Mucosa of rectum (tissue), 2 donors: Measurements from ENCODE around the gene CR1L.
"Not testable (repeated sequence)": the region's sequence is repeated elsewhere in the genome, so short reads cannot be mapped to it uniquely, and the experiment has no call there.

ENCODE experiments used
- H3K27ac ChIP-seq, 2 donors: one replicate each; pipeline ENCODE4 v1.7.0; 2013; ENCODE audit warnings: inconsistent platforms in 2 of 2, low read depth in 2 of 2, low read length in 2 of 2
- H3K27me3 ChIP-seq, 2 donors: one replicate each; pipeline ENCODE4 v1.7.0; 2013; ENCODE audit warnings: low read length in 2 of 2; ENCODE audit not compliant: control insufficient read depth in 2 of 2, insufficient read depth in 2 of 2
- H3K36me3 ChIP-seq, 2 donors: one replicate each; pipeline ENCODE4 v1.7.0; 2013; ENCODE audit warnings: low read length in 2 of 2; ENCODE audit not compliant: control insufficient read depth in 2 of 2, insufficient read depth in 2 of 2
- H3K4me1 ChIP-seq, 2 donors: one replicate each; pipeline ENCODE4 v1.7.0; 2013; ENCODE audit warnings: low read length in 2 of 2, mild to moderate bottlenecking in 1 of 2; ENCODE audit not compliant: control insufficient read depth in 2 of 2, insufficient read depth in 2 of 2
- H3K4me3 ChIP-seq, 2 donors: one replicate each; pipeline ENCODE4 v1.7.0; 2013; ENCODE audit warnings: low read length in 2 of 2
- H3K9ac ChIP-seq, 2 donors: one replicate each; pipeline ENCODE4 v1.7.0; 2013; ENCODE audit warnings: low read length in 2 of 2, low read depth in 1 of 2, mild to moderate bottlenecking in 1 of 2
- H3K9me3 ChIP-seq, 2 donors: one replicate each; pipeline ENCODE4 v1.7.0; 2013; ENCODE audit warnings: low read length in 2 of 2; ENCODE audit not compliant: control insufficient read depth in 2 of 2
- donor health status: healthy.
- donor health status: Normal muscosa, but diverticular disease.

CR1L gene

GRCh38 chr1:207676153-207676552, 31.2 kb downstream of the CR1L start:
- Histone ChIP-seq H3K4me3 (no peak overlapping the region), H3K27ac (no peak overlapping the region), H3K27me3 (peaks cover 0 to 2% of the 10 kb centered on the region in 2 donors), H3K9ac (no peak overlapping the region), H3K36me3 (no peaks in the 10 kb centered on the region), H3K4me1 (no peaks in the 10 kb centered on the region), H3K9me3 (no peaks in the 10 kb centered on the region)

- H3K4me3 ChIP-seq, H3K27ac ChIP-seq, H3K36me3 ChIP-seq, H3K9ac ChIP-seq, H3K9me3 ChIP-seq, H3K27me3 ChIP-seq, H3K4me1 ChIP-seq: not testable (repeated sequence)
These were observed 35.9 kb downstream of the CR1L start for GRCh38 chr1:207680590-207681388.

- H3K9ac ChIP-seq, H3K27me3 ChIP-seq, H3K4me1 ChIP-seq, H3K27ac ChIP-seq, H3K36me3 ChIP-seq, H3K4me3 ChIP-seq, H3K9me3 ChIP-seq: not testable (repeated sequence)
These were observed 38.0 kb downstream of the CR1L start for GRCh38 chr1:207682872-207683434.

GRCh38 chr1:207690551-207690950, 45.6 kb downstream of the CR1L start:
- not testable (repeated sequence) for H3K36me3 ChIP-seq, H3K9me3 ChIP-seq, H3K4me3 ChIP-seq, H3K27me3 ChIP-seq, H3K27ac ChIP-seq, H3K4me1 ChIP-seq, H3K9ac ChIP-seq

- no peak overlapping the region for H3K9ac ChIP-seq
- H3K27me3 ChIP-seq, result no peaks in the 10 kb centered on the region
- no peaks in the 10 kb centered on the region for H3K9me3 ChIP-seq
- H3K27ac ChIP-seq, result no peak overlapping the region
- H3K4me3 ChIP-seq, result no peak overlapping the region
- H3K36me3 ChIP-seq, result no peaks in the 10 kb centered on the region
- no peaks in the 10 kb centered on the region for H3K4me1 ChIP-seq
These were observed 46.1 kb downstream of the CR1L start for GRCh38 chr1:207691010-207691409.

GRCh38 chr1:207691841-207692240, 46.9 kb downstream of the CR1L start:
- Histone ChIP-seq H3K9me3 (no peaks in the 10 kb centered on the region), H3K9ac (no peak overlapping the region), H3K4me1 (no peaks in the 10 kb centered on the region), H3K36me3 (no peaks in the 10 kb centered on the region), H3K27me3 (no peaks in the 10 kb centered on the region), H3K4me3 (no peak overlapping the region), H3K27ac (no peak overlapping the region)

GRCh38 chr1:207692291-207692690, 47.4 kb downstream of the CR1L start:
- not testable (repeated sequence) for H3K9ac ChIP-seq, H3K4me3 ChIP-seq, H3K27me3 ChIP-seq, H3K36me3 ChIP-seq, H3K27ac ChIP-seq, H3K4me1 ChIP-seq, H3K9me3 ChIP-seq

- H3K9ac ChIP-seq, result no peak overlapping the region
- H3K27ac ChIP-seq, result no peak overlapping the region
- no peaks in the 10 kb centered on the region for H3K9me3 ChIP-seq
- no peak overlapping the region for H3K4me3 ChIP-seq
- H3K36me3 ChIP-seq, result no peaks in the 10 kb centered on the region
- no peaks in the 10 kb centered on the region for H3K27me3 ChIP-seq
- H3K4me1 ChIP-seq, result no peaks in the 10 kb centered on the region
These were observed 51.0 kb downstream of the CR1L start for GRCh38 chr1:207695891-207696290.

GRCh38 chr1:207698822-207699483, 54.0 kb downstream of the CR1L start:
- H3K9ac ChIP-seq, result no peak overlapping the region
- H3K4me3 ChIP-seq, result no peak overlapping the region
- H3K9me3 ChIP-seq, result no peaks in the 10 kb centered on the region
- H3K27ac ChIP-seq, result no peak overlapping the region
- no peaks in the 10 kb centered on the region for H3K4me1 ChIP-seq
- H3K36me3 ChIP-seq, result no peaks in the 10 kb centered on the region
- no peaks in the 10 kb centered on the region for H3K27me3 ChIP-seq

GRCh38 chr1:207702317-207702716, 57.4 kb downstream of the CR1L start:
- Histone ChIP-seq H3K36me3 (no peaks in the 10 kb centered on the region), H3K9me3 (no peaks in the 10 kb centered on the region), H3K27me3 (no peaks in the 10 kb centered on the region), H3K4me1 (no peaks in the 10 kb centered on the region), H3K9ac (no peak overlapping the region), H3K4me3 (no peak overlapping the region), H3K27ac (no peak overlapping the region)
